ENCODE data around the gene RAB34.
"Not testable (repeated sequence)": the region's sequence is repeated elsewhere in the genome, so short reads cannot be mapped to it uniquely, and the experiment has no call there.

Gene RAB34

DNA sequence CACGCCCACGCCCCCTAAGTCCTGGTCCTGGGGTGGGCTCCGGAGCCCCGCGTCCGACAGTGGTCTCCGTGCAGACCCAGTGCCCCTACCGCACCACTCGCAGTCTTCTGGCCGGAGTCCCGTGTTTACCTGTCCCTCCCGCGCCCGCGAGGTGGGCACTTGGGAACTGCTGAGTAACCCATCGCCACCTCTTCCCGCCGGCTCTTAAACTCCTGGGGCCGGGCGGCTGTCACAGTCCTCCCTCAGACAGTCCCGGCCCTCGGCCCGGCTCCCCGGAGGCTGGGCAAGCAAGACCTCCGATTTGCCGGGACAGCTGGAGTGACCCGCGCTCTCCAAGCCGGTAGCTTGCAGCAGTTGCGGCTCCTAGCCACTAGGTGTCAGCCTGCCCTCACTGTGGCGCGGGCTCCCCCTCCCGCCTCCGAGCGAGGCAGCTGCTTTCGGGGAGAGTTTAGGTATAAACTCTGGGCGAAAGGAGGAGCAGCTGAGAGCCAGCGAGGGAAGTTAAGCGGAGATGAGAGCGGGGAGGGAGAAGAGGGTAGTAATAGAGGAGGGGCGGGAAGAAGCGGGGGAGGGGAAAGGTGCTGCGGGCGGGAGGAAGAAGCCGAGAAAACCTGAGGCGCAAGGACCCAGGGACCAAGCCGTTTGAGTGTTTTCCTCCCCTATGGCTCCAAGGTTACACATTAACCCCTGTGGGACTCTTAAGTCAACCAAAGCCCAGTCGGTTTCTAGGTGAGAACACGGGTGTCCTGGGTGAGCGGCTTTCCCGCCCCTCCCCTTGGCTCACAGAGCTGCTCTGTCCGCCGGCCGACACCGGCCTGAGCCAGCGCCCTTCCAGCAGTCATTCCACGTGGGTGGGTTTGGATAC lies 9.2 kb upstream of the RAB34 start:
- peak; percentile 97 for DNase-seq

GRCh38 chr17:28726226-28726626 lies 8.6 kb upstream of the RAB34 start, which contains the start of gene TLCD1:
Gene TLCD1, minus strand, starts transcription at chr17:28726233. Its CDS starts 136 bp downstream, at chr17:28726097.
- DNase-seq, result peak; percentile 82

DNA sequence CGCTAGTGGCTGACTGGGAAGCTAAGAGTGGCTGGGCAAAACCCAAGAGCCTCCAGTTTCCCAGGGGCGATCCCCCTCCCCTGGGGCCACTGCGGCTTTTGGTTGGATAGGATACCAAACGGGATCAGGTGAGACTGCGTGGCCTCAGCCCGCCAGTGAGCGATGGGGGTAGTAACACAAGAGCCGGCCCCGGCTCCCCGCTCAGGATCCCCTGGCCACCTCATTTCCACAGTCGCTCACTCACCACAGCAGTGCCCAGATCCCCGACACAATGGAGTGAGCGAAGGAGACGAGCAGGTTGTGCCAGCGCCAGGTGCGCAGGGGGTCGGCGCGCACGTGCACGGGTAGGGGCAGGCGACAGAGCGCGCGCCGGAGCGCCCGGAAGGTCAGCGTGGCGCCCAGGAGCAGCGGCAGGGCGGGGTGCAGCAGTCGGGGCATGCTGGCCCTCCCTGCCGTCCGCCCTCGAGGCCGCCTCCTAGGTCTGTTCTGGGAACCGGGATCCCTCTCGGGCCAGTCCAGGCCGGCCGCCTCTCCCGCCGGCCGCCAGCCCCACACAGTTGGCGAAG lies 8.1 kb upstream of the RAB34 start:
- peak; percentile 83 for DNase-seq

- DNase-seq, result peak; percentile 59
These were observed 7.5 kb upstream of the RAB34 start for GRCh38 chr17:28725166-28725659.

- DNase-seq, result peak; percentile 49
These were observed 7.0 kb upstream of the RAB34 start for GRCh38 chr17:28724500-28725165.

DNA sequence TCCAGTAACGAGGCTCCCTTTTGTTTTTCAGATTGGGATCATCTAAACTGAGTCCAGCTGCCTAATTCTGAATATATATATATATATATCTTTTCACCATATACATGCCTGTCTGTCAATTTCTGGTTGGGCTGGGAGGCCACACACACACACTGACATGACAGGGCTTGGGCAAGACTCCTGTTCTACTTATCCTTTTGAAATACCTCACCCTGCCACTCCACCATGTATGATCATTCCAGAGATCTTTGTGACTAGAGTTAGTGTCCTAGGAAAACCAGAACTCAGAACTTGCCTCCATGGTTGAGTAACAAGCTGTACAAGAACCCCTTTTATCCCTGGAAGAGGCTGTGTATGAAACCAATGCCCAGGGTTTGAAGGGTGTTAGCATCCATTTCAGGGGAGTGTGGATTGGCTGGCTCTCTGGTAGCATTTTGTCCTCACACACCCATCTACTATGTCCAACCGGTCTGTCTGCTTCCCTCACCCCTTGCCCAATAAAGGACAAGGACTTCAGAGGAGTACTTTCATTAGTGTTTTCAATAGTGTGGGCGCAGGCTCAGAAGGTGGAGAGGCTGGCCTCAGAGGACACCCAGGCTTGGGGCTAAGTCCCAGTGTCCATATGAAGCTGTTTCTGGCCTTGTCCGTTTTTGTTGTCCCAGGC lies 6.3 kb upstream of the RAB34 start:
- DNase-seq, result not testable (repeated sequence)

DNA sequence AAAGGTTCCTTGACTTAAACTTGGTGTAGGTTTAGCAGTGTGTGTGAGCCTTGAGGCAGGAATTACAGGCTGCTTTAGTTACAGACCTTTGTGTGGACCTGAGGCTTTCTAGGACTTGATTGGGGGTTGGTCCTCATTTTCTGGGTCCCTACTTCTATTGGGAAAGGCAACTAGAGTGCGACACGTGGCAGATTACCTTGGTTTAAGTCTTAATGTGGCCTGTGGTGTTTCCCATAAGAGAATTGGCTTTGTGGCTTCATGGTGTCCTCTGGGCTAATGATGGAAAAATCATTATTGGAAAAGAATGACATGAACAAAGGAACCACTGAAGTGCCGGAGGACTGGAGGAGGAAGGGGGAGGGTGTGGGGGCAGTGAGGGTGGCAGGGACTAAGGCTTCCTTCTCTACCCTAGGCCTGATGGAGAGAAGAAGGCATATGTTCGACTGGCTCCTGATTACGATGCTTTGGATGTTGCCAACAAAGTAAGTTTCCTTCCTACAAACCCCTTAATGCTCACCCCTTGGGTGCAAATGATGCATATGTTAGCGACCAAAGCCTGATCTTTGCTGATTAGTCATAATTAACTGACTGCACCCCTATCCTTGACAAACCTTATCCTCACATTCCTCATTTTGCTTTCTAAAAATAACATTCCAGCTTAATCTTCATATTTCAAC lies 5.6 kb upstream of the RAB34 start:
- no peak for DNase-seq

- DNase-seq, result no peak
These were observed 4.9 kb upstream of the RAB34 start for GRCh38 chr17:28722417-28723158.

- not testable (repeated sequence) for DNase-seq
These were observed 3.3 kb upstream of the RAB34 start for GRCh38 chr17:28720997-28721329.

GRCh38 chr17:28720247-28720996 lies 2.8 kb upstream of the RAB34 start:
- DNase-seq, result peak; percentile 63

- DNase-seq, result peak; percentile 17
These were observed 1.4 kb upstream of the RAB34 start for GRCh38 chr17:28719021-28719433.

GRCh38 chr17:28718333-28719020 lies 809 bp upstream of the RAB34 start:
- DNase-seq, result no peak

- no peak for DNase-seq
These were observed 709 bp downstream of the RAB34 start for GRCh38 chr17:28716740-28717577.

DNA sequence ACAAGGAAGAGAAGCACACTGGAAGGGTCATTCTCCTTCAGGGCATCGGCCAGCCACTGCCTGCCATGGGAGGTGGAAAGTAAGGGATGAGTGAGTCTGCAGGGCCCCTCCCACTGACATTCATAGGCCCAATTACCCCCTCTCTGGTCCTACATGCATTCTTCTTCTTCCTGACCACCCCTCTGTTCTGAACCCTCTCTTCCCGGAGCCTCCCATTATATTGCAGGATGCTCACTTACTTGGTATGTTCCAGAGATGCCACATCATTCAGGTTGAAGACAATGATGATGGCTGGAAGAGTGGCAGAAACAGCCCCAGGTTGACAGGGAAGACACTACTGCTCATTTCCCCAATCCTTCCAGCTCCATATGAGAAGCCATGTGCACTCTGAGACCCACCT lies 2.5 kb downstream of the RAB34 start:
- no peak for DNase-seq

DNA sequence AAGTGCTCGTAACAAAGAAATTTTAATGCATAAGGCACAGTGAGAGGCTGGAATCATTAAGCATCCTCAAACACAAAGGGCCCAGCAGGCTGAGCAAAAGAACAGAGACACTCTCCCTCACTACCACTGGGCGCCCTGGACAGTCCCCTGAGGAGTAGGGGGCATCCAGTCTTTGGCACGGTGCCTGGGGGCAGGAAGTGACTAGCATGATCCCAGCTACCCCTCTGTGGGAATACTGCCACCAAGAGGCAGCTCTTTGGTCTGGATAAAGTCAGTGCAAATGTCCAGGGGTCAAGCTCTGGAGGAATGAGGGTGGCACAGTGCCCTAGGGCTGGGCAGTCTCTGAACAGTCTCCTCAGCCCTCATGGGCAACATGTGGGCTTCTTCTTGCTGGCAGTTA lies 3.4 kb downstream of the RAB34 start:
- DNase-seq, result no peak

GRCh38 chr17:28712705-28713415 lies 4.8 kb downstream of the RAB34 start:
- no peak for DNase-seq

DNA sequence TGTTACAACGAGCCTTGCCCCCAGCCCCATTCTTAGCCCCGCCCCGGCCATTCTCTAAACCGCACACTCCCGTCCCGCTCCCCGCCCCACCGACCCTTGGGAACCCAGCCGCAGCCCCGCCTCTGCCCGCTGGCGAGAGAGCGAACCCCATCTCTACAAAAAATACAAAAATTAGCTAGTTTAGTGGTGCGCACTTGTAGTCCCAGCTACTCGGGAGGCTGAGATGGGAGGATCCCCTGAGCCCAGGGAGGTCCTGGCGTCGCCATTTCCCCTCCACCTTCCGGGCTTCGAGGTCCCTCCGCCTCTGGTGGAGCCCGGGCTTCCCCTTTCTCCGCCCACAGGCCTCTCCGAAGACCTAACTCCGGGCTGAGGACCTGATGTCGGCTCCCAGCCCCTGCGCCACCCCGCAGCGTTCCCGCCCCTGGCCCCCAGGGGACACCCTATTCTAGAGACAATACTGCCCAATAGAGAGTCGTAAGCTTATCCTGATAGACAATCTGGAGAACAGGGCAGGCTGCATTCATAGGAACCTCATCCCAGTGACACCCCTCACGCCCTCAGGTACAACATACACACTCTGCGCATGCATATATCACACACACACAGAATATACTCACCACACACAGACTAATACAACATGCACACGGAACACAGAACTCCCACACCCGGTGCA lies 5.5 kb downstream of the RAB34 start:
- DNase-seq, result peak; percentile 76

DNA sequence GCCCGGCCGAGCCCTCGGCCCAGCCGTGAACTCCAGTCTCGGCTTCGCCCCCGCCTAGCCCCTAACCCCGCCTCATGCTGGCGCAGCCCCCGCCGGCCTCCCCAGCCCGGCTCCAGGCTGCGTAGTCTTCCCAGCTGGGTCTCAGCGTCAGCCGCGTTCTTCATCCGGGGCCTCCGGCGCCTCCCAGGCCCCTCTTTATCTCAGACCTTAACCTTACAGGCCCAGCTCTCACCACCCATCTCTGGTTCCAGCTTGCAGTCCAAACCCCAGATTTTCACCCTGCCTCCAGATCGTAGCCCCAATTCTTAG lies 6.0 kb downstream of the RAB34 start, which contains the start of gene PROCA1:
TSS of gene PROCA1 (minus strand) at position 166 of the 309 bp plus-strand sequence. CDS start 228 bp downstream, outside the sequence.
- DNase-seq, result no peak
